Endothelial cell of hepatic sinusoid (primary cell): ENCODE results near the gene SLC25A48.
"Not testable (repeated sequence)": the region's sequence is repeated elsewhere in the genome, so short reads cannot be mapped to it uniquely, and the experiment has no call there.

Experiments
- in situ Hi-C: cut with HindIII; loops from 2 replicates; pipeline ENCODE4 v1.10.0; 2017; ENCODE audit warnings: low sequenced_read_pairs

Gene SLC25A48

GRCh38 chr5:135851915-135852845, 17.7 kb downstream of the SLC25A48 start:
- in situ Hi-C loops = no loop called here

GRCh38 chr5:135857630-135858311, 23.3 kb downstream of the SLC25A48 start:
- in situ Hi-C loops = no loop called here

GRCh38 chr5:135859186-135859585, 24.7 kb downstream of the SLC25A48 start:
- in situ Hi-C loops = not testable (repeated sequence)

GRCh38 chr5:135859641-135860040, 25.2 kb downstream of the SLC25A48 start:
- in situ Hi-C loops = no loop called here

GRCh38 chr5:135861641-135862040, 27.2 kb downstream of the SLC25A48 start:
- in situ Hi-C loops = no loop called here

- in situ Hi-C loops = no loop called here
Observed at GRCh38 chr5:135862086-135862485, 27.6 kb downstream of the SLC25A48 start.

- in situ Hi-C loops = no loop called here
Observed at GRCh38 chr5:135862744-135863143, 28.3 kb downstream of the SLC25A48 start.

GRCh38 chr5:135864503-135865435, 30.3 kb downstream of the SLC25A48 start:
- in situ Hi-C loops = no loop called here

GRCh38 chr5:135866016-135866415, 31.6 kb downstream of the SLC25A48 start:
- in situ Hi-C loops = no loop called here

GRCh38 chr5:135867599-135867998, 33.1 kb downstream of the SLC25A48 start:
- in situ Hi-C loops = no loop called here

GRCh38 chr5:135868681-135869080, 34.2 kb downstream of the SLC25A48 start:
- in situ Hi-C loops = no loop called here

GRCh38 chr5:135869276-135869675, 34.8 kb downstream of the SLC25A48 start:
- in situ Hi-C loops = no loop called here

- in situ Hi-C loops = no loop called here
Observed at GRCh38 chr5:135869935-135870334, 35.5 kb downstream of the SLC25A48 start.

GRCh38 chr5:135871268-135871915, 36.9 kb downstream of the SLC25A48 start:
- in situ Hi-C loops = no loop called here

GRCh38 chr5:135873831-135874230, 39.4 kb downstream of the SLC25A48 start:
- in situ Hi-C loops = no loop called here

GRCh38 chr5:135874461-135874860, 40.0 kb downstream of the SLC25A48 start:
- in situ Hi-C loops = no loop called here

GRCh38 chr5:135875567-135875966, 41.1 kb downstream of the SLC25A48 start:
- in situ Hi-C loops = no loop called here

GRCh38 chr5:135876146-135876545, 41.7 kb downstream of the SLC25A48 start:
- in situ Hi-C loops = no loop called here

- in situ Hi-C loops = no loop called here
Observed at GRCh38 chr5:135877570-135878155, 43.2 kb downstream of the SLC25A48 start.

GRCh38 chr5:135878156-135878620, 43.7 kb downstream of the SLC25A48 start:
- in situ Hi-C loops = no loop called here
